Panc1 (cell line): ENCODE data around the gene UXS1. TPM values are rescaled to one million over a fixed set of nuclear protein-coding genes. Genes with fewer than 3 reads are reported as not detected.

Source experiments
- ATAC-seq: fragments of 200-7000 bp; cut with Tn5 transposase; 2 replicates; pipeline ENCODE4 v1.9.1; 2020; ENCODE audit warnings: mild to moderate bottlenecking, moderate library complexity
- BruUV-seq: library from RNA; stranded (reverse); fragments of 400-500 nt; replicated peaks from 2 replicates; lab custom pipeline; 2021; lab: Mats Ljungman, UMichigan
- CTCF ChIA-PET: fragments of 300-600 bp; sonication (Branson Sonifier 250); formaldehyde crosslinking; loops from one replicate; lab custom pipeline; 2022; ENCODE audit warnings: antibody characterized with exemption; lab: Charles Lee
- POLR2A ChIA-PET: fragments of 300-600 bp; sonication (Branson Sonifier 250); formaldehyde crosslinking; loops from one replicate; lab custom pipeline; 2022; ENCODE audit warnings: antibody characterized with exemption; lab: Charles Lee
- DNase-seq: peaks from one replicate; pipeline ENCODE4 v3.0.0-alpha.2; 2010; ENCODE audit warnings: low read depth, low spot score
- H3K27ac ChIP-seq: 2 replicates; pipeline ENCODE4 v1.5.1; 2011; ENCODE audit warnings: mild to moderate bottlenecking, low read length, inconsistent platforms
- H3K27me3 ChIP-seq: fragments of 200-500 bp; sonication (Bioruptor generic); 2 replicates; pipeline ENCODE4 v1.6.0; 2014; ENCODE audit warnings: low read length, inconsistent platforms; ENCODE audit not compliant: control insufficient read depth, insufficient read depth
- H3K36me3 ChIP-seq: fragments of 200-500 bp; sonication (Bioruptor generic); 2 replicates; pipeline ENCODE4 v1.5.1; 2014; ENCODE audit warnings: inconsistent platforms, mild to moderate bottlenecking, low read length, moderate library complexity; ENCODE audit not compliant: control insufficient read depth, insufficient read depth
- H3K4me1 ChIP-seq: 2 replicates; pipeline ENCODE4 v1.5.1; 2011; ENCODE audit warnings: inconsistent platforms, mild to moderate bottlenecking, low read length, moderate library complexity; ENCODE audit not compliant: control insufficient read depth, insufficient read depth
- H3K4me3 ChIP-seq, 2 experiments: 2 replicates each; pipeline ENCODE4 v1.5.1; 2011 to 2012; ENCODE audit warnings: low read depth in 2 of 2, low read length in 2 of 2, mild to moderate bottlenecking in 2 of 2, inconsistent platforms in 1 of 2, moderate library complexity in 1 of 2
- H3K9me3 ChIP-seq: fragments of 200-500 bp; sonication (Bioruptor generic); 2 replicates; pipeline ENCODE4 v1.5.1; 2014; ENCODE audit warnings: low read depth, mild to moderate bottlenecking, inconsistent platforms, low read length, moderate library complexity; ENCODE audit not compliant: control insufficient read depth, insufficient read depth
- CTCF ChIP-seq: fragments of 450-650 bp; IDR thresholded peaks from 2 replicates; pipeline ENCODE4 v1.5.1; 2017; ENCODE audit warnings: mild to moderate bottlenecking
- POLR2AphosphoS5 ChIP-seq: IDR thresholded peaks from 2 replicates; pipeline ENCODE4 v1.6.1; 2012; ENCODE audit warnings: mild to moderate bottlenecking, low read depth, low read length, moderate library complexity
- SIN3A ChIP-seq: IDR thresholded peaks from 2 replicates; pipeline ENCODE4 v1.6.1; 2012; ENCODE audit warnings: low read depth, mild to moderate bottlenecking, low read length, moderate library complexity, borderline replicate concordance; ENCODE audit not compliant: insufficient read depth
- TCF7L2 ChIP-seq: IDR thresholded peaks from 2 replicates; pipeline ENCODE4 v1.6.1; 2011; ENCODE audit warnings: mild to moderate bottlenecking, low read depth, low read length, inconsistent platforms
- in situ Hi-C: cut with HindIII; loops from 2 replicates; pipeline ENCODE4 v1.10.0; 2016; ENCODE audit warnings: low sequenced_read_pairs, low pct_unique_long_range_greater_than_20kb
- intact Hi-C: fragments of 100-400 bp; cut with micrococcal nuclease; formaldehyde crosslinking; loops from one replicate; pipeline ENCODE4 v1.10.0; 2022; ENCODE audit not compliant: unreplicated experiment
- total RNA-seq: library from RNA; stranded (reverse); gene quantifications from one replicate; pipeline ENCODE4 v1.2.1, GENCODE V29; 2021; ENCODE audit not compliant: unreplicated experiment
- TF ChIP-seq, protein P1 (sequence below), 2 experiments: IDR thresholded peaks; 2 replicates each; pipeline ENCODE4 v1.6.1; 2011 to 2012; ENCODE audit warnings: low read depth in 2 of 2, control low read depth in 1 of 2, low read length in 1 of 2, mild to moderate bottlenecking in 1 of 2, moderate library complexity in 1 of 2; ENCODE audit not compliant: insufficient read depth in 1 of 2

UXS1 gene
- total RNA-seq, 1 experiment from 2014 or later: 72.0 TPM

GRCh38 chr2:106126295-106126694 is 67.8 kb downstream of the UXS1 start:
- TF ChIP-seq CTCF (no peak), SIN3A (no peak), TCF7L2 (no peak), POLR2AphosphoS5 (no peak)
- TF ChIP-seq, protein P1, sequence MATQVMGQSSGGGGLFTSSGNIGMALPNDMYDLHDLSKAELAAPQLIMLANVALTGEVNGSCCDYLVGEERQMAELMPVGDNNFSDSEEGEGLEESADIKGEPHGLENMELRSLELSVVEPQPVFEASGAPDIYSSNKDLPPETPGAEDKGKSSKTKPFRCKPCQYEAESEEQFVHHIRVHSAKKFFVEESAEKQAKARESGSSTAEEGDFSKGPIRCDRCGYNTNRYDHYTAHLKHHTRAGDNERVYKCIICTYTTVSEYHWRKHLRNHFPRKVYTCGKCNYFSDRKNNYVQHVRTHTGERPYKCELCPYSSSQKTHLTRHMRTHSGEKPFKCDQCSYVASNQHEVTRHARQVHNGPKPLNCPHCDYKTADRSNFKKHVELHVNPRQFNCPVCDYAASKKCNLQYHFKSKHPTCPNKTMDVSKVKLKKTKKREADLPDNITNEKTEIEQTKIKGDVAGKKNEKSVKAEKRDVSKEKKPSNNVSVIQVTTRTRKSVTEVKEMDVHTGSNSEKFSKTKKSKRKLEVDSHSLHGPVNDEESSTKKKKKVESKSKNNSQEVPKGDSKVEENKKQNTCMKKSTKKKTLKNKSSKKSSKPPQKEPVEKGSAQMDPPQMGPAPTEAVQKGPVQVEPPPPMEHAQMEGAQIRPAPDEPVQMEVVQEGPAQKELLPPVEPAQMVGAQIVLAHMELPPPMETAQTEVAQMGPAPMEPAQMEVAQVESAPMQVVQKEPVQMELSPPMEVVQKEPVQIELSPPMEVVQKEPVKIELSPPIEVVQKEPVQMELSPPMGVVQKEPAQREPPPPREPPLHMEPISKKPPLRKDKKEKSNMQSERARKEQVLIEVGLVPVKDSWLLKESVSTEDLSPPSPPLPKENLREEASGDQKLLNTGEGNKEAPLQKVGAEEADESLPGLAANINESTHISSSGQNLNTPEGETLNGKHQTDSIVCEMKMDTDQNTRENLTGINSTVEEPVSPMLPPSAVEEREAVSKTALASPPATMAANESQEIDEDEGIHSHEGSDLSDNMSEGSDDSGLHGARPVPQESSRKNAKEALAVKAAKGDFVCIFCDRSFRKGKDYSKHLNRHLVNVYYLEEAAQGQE (IDR thresholded peaks at IDR 0.05; ENCODE audit: insufficient read depth in 1 of 2, low read depth in 2 of 2, low read length in 1 of 2): no peak
- CTCF ChIA-PET: interaction anchor here (0.6 kb wide), 1 partner anchor 33 kb away, joined by 3 read pairs; no protein-coding TSS in a partner anchor
- Histone ChIP-seq H3K27me3 (no peaks in the 10 kb centered on the region), H3K4me3 (no peak overlapping the region), H3K9me3 (no peaks in the 10 kb centered on the region), H3K27ac (no peak overlapping the region), H3K4me1 (peaks cover 6% of the 10 kb centered on the region), H3K36me3 (peaks cover 7% of the 10 kb centered on the region)
- POLR2A ChIA-PET: no interaction called here
- BruUV-seq: no TSS peak
- ATAC-seq (no peak), DNase-seq (no peak)
- intact Hi-C loops (no loop called here), in situ Hi-C loops (no loop called here)

GRCh38 chr2:106124905-106125549 is 69.1 kb downstream of the UXS1 start:
- TF ChIP-seq SIN3A: no peak
- no peak for TF ChIP-seq POLR2AphosphoS5
- no peak for TF ChIP-seq CTCF
- TF ChIP-seq, protein P1 (IDR thresholded peaks at IDR 0.05; ENCODE audit: insufficient read depth in 1 of 2, low read depth in 2 of 2, low read length in 1 of 2): no peak
- TF ChIP-seq TCF7L2: no peak
- in situ Hi-C loops: no loop called here
- intact Hi-C loops: no loop called here
- Histone ChIP-seq H3K36me3 (peaks cover 9% of the 10 kb centered on the region), H3K4me1 (no peaks in the 10 kb centered on the region), H3K4me3 (no peak overlapping the region), H3K27ac (no peak overlapping the region), H3K9me3 (no peaks in the 10 kb centered on the region), H3K27me3 (no peaks in the 10 kb centered on the region)
- POLR2A ChIA-PET: no interaction called here
- ATAC-seq (no peak), DNase-seq (no peak)
- no TSS peak for BruUV-seq
- CTCF ChIA-PET: no interaction called here
